Kidney (tissue), 14 donors: Measurements from ENCODE around the gene TECTB. TPM values are rescaled to one million over a fixed set of nuclear protein-coding genes. Genes with fewer than 3 reads are reported as not detected.
A peak's percentile ranks its signal among the peaks of the same experiment; 100 is the strongest.

Experiments
- DNase-seq, 5 donors: peaks; one replicate each; pipeline ENCODE4 v3.0.0-alpha.2; 2013 to 2020
- FAIRE-seq: peaks from 2 replicates; lab custom pipeline; 2012; peaks lifted over from hg19 to GRCh38; lab: Jason Lieb, UNC
- H3K27ac ChIP-seq, 2 donors: one replicate each; pipeline ENCODE4 v1.7.0; 2013; ENCODE audit warnings: low read depth in 2 of 2, low read length in 2 of 2, inconsistent platforms in 1 of 2
- H3K27me3 ChIP-seq: one replicate; pipeline ENCODE4 v1.7.1; 2013; ENCODE audit warnings: low read length, inconsistent platforms; ENCODE audit not compliant: control insufficient read depth, insufficient read depth
- H3K36me3 ChIP-seq, 3 donors: one replicate each; pipeline versions ENCODE4 v1.7.0 to v1.7.1; 2013; ENCODE audit warnings: low read length in 3 of 3, control low read depth in 1 of 3, inconsistent platforms in 1 of 3; ENCODE audit not compliant: insufficient read depth in 3 of 3, control insufficient read depth in 2 of 3
- H3K4me1 ChIP-seq, 3 donors: one replicate each; pipeline versions ENCODE4 v1.7.0 to v1.7.1; 2013; ENCODE audit warnings: low read length in 3 of 3, inconsistent platforms in 1 of 3, low read depth in 1 of 3; ENCODE audit not compliant: control insufficient read depth in 2 of 3, insufficient read depth in 2 of 3
- H3K4me3 ChIP-seq, 3 donors: one replicate each; pipeline versions ENCODE4 v1.7.0 to v1.8.1; 2013; ENCODE audit warnings: low read length in 3 of 3, control low read depth in 1 of 3, inconsistent platforms in 1 of 3
- H3K9ac ChIP-seq, 3 donors: one replicate each; pipeline versions ENCODE4 v1.7.0 to v1.7.1; 2013; ENCODE audit warnings: low read length in 3 of 3, control low read depth in 1 of 3, inconsistent platforms in 1 of 3
- H3K9me3 ChIP-seq, 3 donors: one replicate each; pipeline versions ENCODE4 v1.7.0 to v1.7.1; 2013; ENCODE audit warnings: low read length in 3 of 3, control low read depth in 1 of 3, inconsistent platforms in 1 of 3; ENCODE audit not compliant: control insufficient read depth in 2 of 3, insufficient read depth in 1 of 3
- CTCF ChIP-seq: IDR thresholded peaks from 3 replicates; pipeline ENCODE4 v1.5.1; 2012; ENCODE audit warnings: mild to moderate bottlenecking, moderate library complexity, borderline replicate concordance; ENCODE audit not compliant: insufficient read depth; ENCODE audit errors: extremely low read depth
- intact Hi-C: fragments of 100-400 bp; cut with DNase I; formaldehyde crosslinking; loops from one replicate; pipeline ENCODE4 v1.11.1; 2022
- polyA plus RNA-seq: library from polyadenylated mRNA; stranded (reverse); fragments of 350-450 nt; fragmentation: Illumina TruSeq; extraction: RNeasy Lipid Tissue Mini Kit (QIAGEN cat#74804); gene quantifications from one replicate; pipeline ENCODE4 v1.2.3, GENCODE V29; 2014; ENCODE audit warnings: low read depth, low replicate concordance; ENCODE audit not compliant: insufficient read depth
- total RNA-seq: library from RNA; stranded (reverse); fragmentation: NEBNext Ultra II Directional; extraction: Animal tissue kit (Norgen Biotek cat#: 25700); gene quantifications from one replicate; pipeline ENCODE4 v1.2.1, GENCODE V29; 2021
- donor health status: control.
- donor health status: control.
- donor health status: control.
- donor health status: control.
- donor health status: control.
- donor health status: DM: yes; HTN: yes; CAD: no.
- donor health status: Normal renal cell carcinoma (clear cell type).

TECTB gene
- total and polyA plus RNA-seq, 2 donors from 2014 or later: not detected

GRCh38 chr10:112298581-112298980 lies 15.4 kb downstream of the TECTB start:
- Histone ChIP-seq H3K4me1 (peaks cover 0 to 12% (median 5%) of the 10 kb centered on the region in 3 donors), H3K9ac (no peak overlapping the region), H3K9me3 (no peaks in the 10 kb centered on the region), H3K4me3 (no peak overlapping the region), H3K27ac (no peak overlapping the region), H3K36me3 (no peaks in the 10 kb centered on the region), H3K27me3 (no peaks in the 10 kb centered on the region)
- DNase-seq (peak in 2 of 5 donors; percentile 31 to 33), FAIRE-seq (no peak)
- TF ChIP-seq CTCF: no peak
- intact Hi-C loops: no loop called here

- DNase-seq: no peak
- Histone ChIP-seq H3K36me3 (no peaks in the 10 kb centered on the region), H3K27me3 (no peaks in the 10 kb centered on the region), H3K4me3 (no peak overlapping the region), H3K9ac (no peak overlapping the region), H3K4me1 (peaks cover 0 to 12% (median 5%) of the 10 kb centered on the region in 3 donors), H3K9me3 (no peaks in the 10 kb centered on the region), H3K27ac (no peak overlapping the region)
- TF ChIP-seq CTCF: no peak
- intact Hi-C loops: no loop called here
- FAIRE-seq: no peak
These were observed 16.3 kb downstream of the TECTB start for GRCh38 chr10:112299456-112299855.

- H3K4me3 ChIP-seq: no peak overlapping the region
- no peak for DNase-seq
- no peaks in the 10 kb centered on the region for H3K27me3 ChIP-seq
- intact Hi-C loops: no loop called here
- no peak overlapping the region for H3K27ac ChIP-seq
- no peak for TF ChIP-seq CTCF
- H3K36me3 ChIP-seq: no peaks in the 10 kb centered on the region
- H3K9ac ChIP-seq: no peak overlapping the region
- no peaks in the 10 kb centered on the region for H3K9me3 ChIP-seq
- FAIRE-seq: no peak
- peaks cover 0 to 2% (median 0%) of the 10 kb centered on the region in 3 donors for H3K4me1 ChIP-seq
These were observed 19.1 kb downstream of the TECTB start for GRCh38 chr10:112302335-112302734.

GRCh38 chr10:112303528-112303927 lies 20.3 kb downstream of the TECTB start:
- Histone ChIP-seq H3K9me3 (no peaks in the 10 kb centered on the region), H3K27me3 (no peaks in the 10 kb centered on the region), H3K36me3 (no peaks in the 10 kb centered on the region), H3K4me3 (no peak overlapping the region), H3K27ac (no peak overlapping the region), H3K9ac (no peak overlapping the region), H3K4me1 (no peaks in the 10 kb centered on the region)
- FAIRE-seq (no peak), DNase-seq (no peak)
- intact Hi-C loops: no loop called here
- no peak for TF ChIP-seq CTCF
